Inferior parietal cortex (tissue), 1 donor: ENCODE data around the gene CELF4.

Source experiments
- DNase-seq: peaks from one replicate; pipeline ENCODE4 v3.0.0-alpha.2; 2016; ENCODE audit errors: extremely low spot score

Gene CELF4

GRCh38 chr18:37524498-37525261 is 40.9 kb downstream of the CELF4 start:
- DNase-seq: no peak

- no peak for DNase-seq
Measured at GRCh38 chr18:37524139-37524497, 41.5 kb downstream of the CELF4 start.

- no peak for DNase-seq
Measured at GRCh38 chr18:37521510-37522465, 43.8 kb downstream of the CELF4 start.

- DNase-seq: no peak
Measured at GRCh38 chr18:37520508-37520907, 45.1 kb downstream of the CELF4 start.

- DNase-seq: no peak
Measured at GRCh38 chr18:37519510-37520135, 46.0 kb downstream of the CELF4 start.

- DNase-seq: no peak
Measured at GRCh38 chr18:37516361-37516853, 49.2 kb downstream of the CELF4 start.

- DNase-seq: no peak
Measured at GRCh38 chr18:37514953-37515352, 50.6 kb downstream of the CELF4 start.

- DNase-seq: no peak
Measured at GRCh38 chr18:37512400-37512799, 53.2 kb downstream of the CELF4 start.

GRCh38 chr18:37511721-37512298 is 53.8 kb downstream of the CELF4 start:
- no peak for DNase-seq

- DNase-seq: no peak
Measured at GRCh38 chr18:37509600-37509999, 56.0 kb downstream of the CELF4 start.

- no peak for DNase-seq
Measured at GRCh38 chr18:37508207-37508606, 57.4 kb downstream of the CELF4 start.

GRCh38 chr18:37507239-37507638 is 58.4 kb downstream of the CELF4 start:
- no peak for DNase-seq

- DNase-seq: no peak
Measured at GRCh38 chr18:37506001-37506400, 59.6 kb downstream of the CELF4 start.

GRCh38 chr18:37505321-37505720 is 60.3 kb downstream of the CELF4 start:
- DNase-seq: no peak

GRCh38 chr18:37502601-37503000 is 63.0 kb downstream of the CELF4 start:
- DNase-seq: no peak

- peak; percentile 42 for DNase-seq
Measured at GRCh38 chr18:37502036-37502435, 63.6 kb downstream of the CELF4 start.

- DNase-seq: no peak
Measured at GRCh38 chr18:37501136-37501535, 64.5 kb downstream of the CELF4 start.

GRCh38 chr18:37499913-37500312 is 65.7 kb downstream of the CELF4 start:
- no peak for DNase-seq

GRCh38 chr18:37499044-37499443 is 66.6 kb downstream of the CELF4 start:
- no peak for DNase-seq

GRCh38 chr18:37497853-37498518 is 67.6 kb downstream of the CELF4 start:
- DNase-seq: no peak

- DNase-seq: no peak
Measured at GRCh38 chr18:37496568-37496967, 69.0 kb downstream of the CELF4 start.
